Trophoblast cell (in vitro differentiated cells and primary cell): ENCODE measurements around the gene PITPNM3.

ENCODE experiments used
- DNase-seq, 2 donors: peaks; one replicate each; pipeline ENCODE4 v3.0.0-alpha.2; 2016
- H2AFZ ChIP-seq: 2 replicates; pipeline ENCODE4 v1.6.1; 2013; ENCODE audit warnings: low read length, moderate library complexity, mild to moderate bottlenecking; ENCODE audit not compliant: insufficient read depth, poor library complexity
- H2AK5ac ChIP-seq: 2 replicates; pipeline ENCODE4 v1.6.1; 2013; ENCODE audit warnings: mild to moderate bottlenecking, low read length
- H2BK120ac ChIP-seq: 2 replicates; pipeline ENCODE4 v1.6.1; 2013; ENCODE audit warnings: low read length, mild to moderate bottlenecking, moderate library complexity; ENCODE audit not compliant: insufficient read depth, poor library complexity
- H2BK12ac ChIP-seq: 2 replicates; pipeline ENCODE4 v1.6.1; 2013; ENCODE audit warnings: mild to moderate bottlenecking, low read length, moderate library complexity
- H2BK5ac ChIP-seq: 2 replicates; pipeline ENCODE4 v1.6.1; 2013; ENCODE audit warnings: low read length, low read depth, moderate library complexity, mild to moderate bottlenecking; ENCODE audit not compliant: poor library complexity
- H3K14ac ChIP-seq: 2 replicates; pipeline ENCODE4 v1.6.1; 2013; ENCODE audit warnings: mild to moderate bottlenecking, low read length
- H3K18ac ChIP-seq: 2 replicates; pipeline ENCODE4 v1.6.1; 2013; ENCODE audit warnings: mild to moderate bottlenecking, low read length
- H3K23ac ChIP-seq: 2 replicates; pipeline ENCODE4 v1.6.1; 2013; ENCODE audit warnings: low read length
- H3K27ac ChIP-seq: 2 replicates; pipeline ENCODE4 v1.5.1; 2013; ENCODE audit warnings: low read depth, mild to moderate bottlenecking, inconsistent platforms, low read length, moderate library complexity
- H3K27me3 ChIP-seq: 2 replicates; pipeline ENCODE4 v1.6.1; 2013; ENCODE audit warnings: inconsistent platforms, mild to moderate bottlenecking, low read length, moderate library complexity; ENCODE audit not compliant: insufficient read depth
- H3K36me3 ChIP-seq, 2 experiments: 1 replicate in 1 of 2; 2 replicates in 1 of 2; pipeline ENCODE4 v1.6.1; 2013; ENCODE audit warnings: low read length in 2 of 2, mild to moderate bottlenecking in 2 of 2, moderate library complexity in 1 of 2; ENCODE audit not compliant: insufficient read depth in 2 of 2, control insufficient read depth in 1 of 2
- H3K4ac ChIP-seq: 2 replicates; pipeline ENCODE4 v1.6.1; 2013; ENCODE audit warnings: low read depth, mild to moderate bottlenecking, low read length, moderate library complexity
- H3K4me1 ChIP-seq, 2 experiments: 1 replicate in 1 of 2; 2 replicates in 1 of 2; pipeline ENCODE4 v1.6.1; 2013; ENCODE audit warnings: low read length in 2 of 2, mild to moderate bottlenecking in 2 of 2, moderate library complexity in 1 of 2; ENCODE audit not compliant: insufficient read depth in 2 of 2, control insufficient read depth in 1 of 2
- H3K4me2 ChIP-seq: 2 replicates; pipeline ENCODE4 v1.6.1; 2013; ENCODE audit warnings: inconsistent platforms, mild to moderate bottlenecking, low read length, moderate library complexity
- H3K4me3 ChIP-seq: 2 replicates; pipeline ENCODE4 v1.5.1; 2013; ENCODE audit warnings: mild to moderate bottlenecking, low read depth, low read length, inconsistent platforms
- H3K79me1 ChIP-seq: one replicate; pipeline ENCODE4 v1.6.1; 2013; ENCODE audit warnings: low read length
- H3K79me2 ChIP-seq: 2 replicates; pipeline ENCODE4 v1.6.1; 2013; ENCODE audit warnings: low read length, mild to moderate bottlenecking; ENCODE audit not compliant: control insufficient read depth, insufficient read depth, poor library complexity
- H3K9ac ChIP-seq: 2 replicates; pipeline ENCODE4 v1.6.1; 2013; ENCODE audit warnings: mild to moderate bottlenecking, low read length
- H3K9me3 ChIP-seq: 2 replicates; pipeline ENCODE4 v1.6.1; 2013; ENCODE audit warnings: low read depth, mild to moderate bottlenecking, control low read depth, inconsistent platforms, low read length; ENCODE audit not compliant: insufficient read depth
- H4K12ac ChIP-seq: 2 replicates; pipeline ENCODE4 v1.6.1; 2013; ENCODE audit warnings: low read depth, mild to moderate bottlenecking, low read length, moderate library complexity
- H4K8ac ChIP-seq: 2 replicates; pipeline ENCODE4 v1.6.1; 2013; ENCODE audit warnings: low read depth, mild to moderate bottlenecking, low read length, moderate library complexity
- H4K91ac ChIP-seq: one replicate; pipeline ENCODE4 v1.6.1; 2013; ENCODE audit warnings: low read depth, mild to moderate bottlenecking, low read length, moderate library complexity
- WGBS: extraction: QIAGEN DNeasy Blood & Tissue Kit; methylation state at CpG from one replicate; pipeline ENCODE4 v1.1.7; 2013; ENCODE audit warnings: missing lambda C conversion rate; ENCODE audit not compliant: insufficient read length, insufficient coverage; ENCODE audit errors: extremely low coverage; 5-methylcytosine and 5-hydroxymethylcytosine counted together

The PITPNM3 gene

DNA sequence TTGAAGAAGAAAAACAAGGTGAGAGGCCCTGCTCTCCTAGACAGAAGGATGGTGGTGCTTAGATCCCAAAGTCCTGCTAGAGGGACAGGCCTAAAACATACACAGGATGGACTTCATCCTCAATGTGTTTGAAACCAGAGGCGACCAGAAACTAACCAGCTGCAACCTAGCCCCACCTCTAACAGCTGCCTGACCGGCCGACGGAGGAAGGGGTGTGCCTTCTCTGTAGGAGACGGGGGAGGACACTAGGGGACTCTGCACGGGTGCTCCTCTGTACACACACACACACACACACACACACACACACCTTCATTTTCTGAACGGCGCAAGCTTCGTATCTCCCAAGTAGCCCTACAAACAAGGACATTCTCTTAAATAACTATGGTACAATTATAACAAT, 24.3 kb upstream of the PITPNM3 start:
- no peak overlapping the region for H3K27ac ChIP-seq
- H4K91ac ChIP-seq = no peak overlapping the region
- H3K9me3 ChIP-seq = no peaks in the 10 kb centered on the region
- no peak overlapping the region for H3K18ac ChIP-seq
- H3K79me2 ChIP-seq = no peaks in the 10 kb centered on the region
- WGBS = no CpG with 5 or more reads among the region's 9 CpGs
- H2BK120ac ChIP-seq = no peak overlapping the region
- H2BK5ac ChIP-seq = no peak overlapping the region
- no peak overlapping the region for H3K9ac ChIP-seq
- H3K4me3 ChIP-seq = no peak overlapping the region
- no peaks in the 10 kb centered on the region for H3K79me1 ChIP-seq
- no peak overlapping the region for H3K14ac ChIP-seq
- no peak overlapping the region for H2AK5ac ChIP-seq
- peaks cover 6% of the 10 kb centered on the region in 2 experiments for H3K4me1 ChIP-seq
- H4K12ac ChIP-seq = no peak overlapping the region
- H3K4ac ChIP-seq = no peak overlapping the region
- DNase-seq = no peak
- no peak overlapping the region for H3K4me2 ChIP-seq
- no peak overlapping the region for H3K23ac ChIP-seq
- no peak overlapping the region for H2AFZ ChIP-seq
- peaks cover 2 to 14% of the 10 kb centered on the region in 2 experiments for H3K36me3 ChIP-seq
- H4K8ac ChIP-seq = no peak overlapping the region
- no peaks in the 10 kb centered on the region for H3K27me3 ChIP-seq
- no peak overlapping the region for H2BK12ac ChIP-seq

DNA sequence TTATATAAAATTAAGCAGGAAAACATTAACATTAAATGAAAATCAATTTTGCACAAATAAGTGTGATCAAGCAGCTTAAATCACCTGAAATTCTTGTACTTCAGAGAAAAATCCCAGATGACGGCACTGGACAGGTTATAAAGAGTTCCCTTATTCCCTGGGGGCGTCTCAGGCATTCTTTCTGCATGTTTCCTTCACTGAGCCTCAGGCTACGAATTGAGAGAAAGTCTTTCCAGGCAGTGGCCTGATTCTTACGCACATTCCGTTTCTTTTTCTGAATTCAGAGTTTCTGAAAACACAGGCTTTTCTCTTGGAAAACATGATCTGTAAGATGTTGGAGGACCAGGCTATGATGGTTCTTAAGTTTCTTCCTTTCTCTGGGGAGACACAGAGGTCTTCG, 22.1 kb upstream of the PITPNM3 start:
- H2BK5ac ChIP-seq = no peak overlapping the region

DNA sequence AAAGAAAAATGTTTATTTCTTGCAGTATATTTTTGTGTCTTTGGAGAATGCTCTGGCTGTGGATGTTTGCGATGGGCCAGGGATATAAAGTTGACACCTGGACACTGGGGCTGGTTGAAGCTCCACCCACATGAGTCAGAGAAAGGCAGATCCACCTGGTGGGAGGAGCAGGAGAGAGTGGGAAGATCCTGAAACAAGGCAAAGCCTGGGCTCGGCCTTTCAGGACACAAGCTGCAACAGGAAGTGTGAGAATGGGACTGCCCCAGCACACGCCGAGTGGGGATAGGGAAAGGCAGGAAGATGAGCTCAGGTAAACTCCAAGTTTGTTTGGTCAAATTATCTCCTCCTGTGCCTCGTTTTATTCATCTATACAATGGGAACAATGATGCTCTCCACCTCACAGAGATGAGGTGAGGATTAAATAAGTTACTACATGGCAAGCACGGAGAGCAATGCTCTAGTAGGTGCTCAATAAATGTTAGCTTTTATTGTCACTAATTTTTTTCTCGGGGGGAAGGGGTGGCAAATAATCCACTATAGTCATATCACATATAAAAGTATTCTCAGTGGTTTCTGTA, 21.4 kb upstream of the PITPNM3 start:
- Histone ChIP-seq H2BK12ac (no peak overlapping the region), H2BK120ac (no peak overlapping the region), H3K79me2 (no peaks in the 10 kb centered on the region), H3K79me1 (no peaks in the 10 kb centered on the region), H3K4ac (no peak overlapping the region), H3K36me3 (peaks cover 2 to 7% of the 10 kb centered on the region in 2 experiments), H4K12ac (no peak overlapping the region), H2AK5ac (no peak overlapping the region), H3K23ac (no peak overlapping the region), H3K18ac (no peak overlapping the region), H4K91ac (no peak overlapping the region), H3K14ac (no peak overlapping the region), H3K9me3 (no peaks in the 10 kb centered on the region), H3K4me2 (no peak overlapping the region), H3K4me3 (no peak overlapping the region), H3K4me1 (peaks cover 6 to 13% of the 10 kb centered on the region in 2 experiments), H4K8ac (no peak overlapping the region), H3K27me3 (no peaks in the 10 kb centered on the region), H2BK5ac (no peak overlapping the region), H2AFZ (no peak overlapping the region), H3K9ac (no peak overlapping the region), H3K27ac (no peak overlapping the region)
- no CpG with 5 or more reads among the region's 7 CpGs for WGBS
- DNase-seq = peak; percentile 75 to 78

More for the DNA sequence above, 22.1 kb upstream of the PITPNM3 start:
- Histone ChIP-seq H3K23ac (no peak overlapping the region), H2BK12ac (no peak overlapping the region), H3K18ac (no peak overlapping the region), H3K79me1 (no peaks in the 10 kb centered on the region), H4K91ac (no peak overlapping the region), H3K4ac (no peak overlapping the region), H3K36me3 (peaks cover 2 to 9% of the 10 kb centered on the region in 2 experiments), H3K9ac (no peak overlapping the region), H3K27me3 (no peaks in the 10 kb centered on the region), H3K4me2 (peak overlapping the region; percentile 1), H4K12ac (no peak overlapping the region), H2AFZ (no peak overlapping the region), H3K27ac (peak overlapping the region; percentile 85), H3K79me2 (no peaks in the 10 kb centered on the region), H3K14ac (no peak overlapping the region), H2BK120ac (no peak overlapping the region), H3K9me3 (no peaks in the 10 kb centered on the region), H3K4me1 (peaks cover 6 to 13% of the 10 kb centered on the region in 2 experiments), H2AK5ac (no peak overlapping the region), H3K4me3 (no peak overlapping the region), H4K8ac (no peak overlapping the region)
- peak; percentile 92 to 98 for DNase-seq
- WGBS = no CpG with 5 or more reads among the region's 6 CpGs

DNA sequence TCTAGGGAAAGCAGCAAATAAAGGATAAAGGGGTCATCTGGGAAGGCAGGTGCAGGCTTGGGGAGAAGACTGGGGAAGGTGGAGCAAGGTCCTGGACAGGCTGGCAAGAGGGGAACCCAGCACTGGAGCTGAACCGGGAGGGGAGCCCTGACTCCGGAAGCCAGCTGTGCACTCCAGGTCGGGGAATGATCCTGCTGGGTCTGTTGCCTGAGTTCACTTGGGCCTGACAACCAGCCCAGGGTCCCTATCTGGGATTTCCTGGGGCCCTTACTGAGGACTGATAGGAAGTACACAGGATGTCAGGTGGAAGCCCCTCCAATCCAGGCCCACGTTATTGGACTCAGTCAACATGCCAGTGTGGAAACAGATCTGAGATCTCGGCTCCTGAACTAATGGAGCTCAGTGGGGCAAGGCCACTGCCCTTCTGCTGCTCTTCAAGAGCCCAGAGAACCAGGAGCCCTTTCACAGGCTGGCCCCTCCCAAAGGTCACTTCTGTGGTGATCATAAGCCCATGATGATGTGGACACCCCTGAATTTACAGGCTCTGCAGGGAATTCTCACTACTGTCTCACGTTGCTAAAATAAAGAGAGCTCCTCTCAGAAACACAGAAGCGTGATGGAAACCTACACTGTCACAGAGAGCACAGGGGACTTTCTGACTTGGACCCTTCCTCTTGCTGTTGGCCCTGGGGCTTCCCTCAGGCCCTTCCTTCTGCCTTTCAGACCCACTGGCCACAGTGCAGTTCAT, 19.9 kb upstream of the PITPNM3 start:
- H3K79me2 ChIP-seq = no peaks in the 10 kb centered on the region
- no peak overlapping the region for H3K9ac ChIP-seq
- WGBS = no CpG with 5 or more reads among the region's 7 CpGs
- H4K8ac ChIP-seq = no peak overlapping the region
- no peak overlapping the region for H3K4me3 ChIP-seq
- no peaks in the 10 kb centered on the region for H3K79me1 ChIP-seq
- no peak overlapping the region for H3K4me2 ChIP-seq
- no peak overlapping the region for H3K14ac ChIP-seq
- no peak overlapping the region for H2BK12ac ChIP-seq
- no peak overlapping the region for H2AK5ac ChIP-seq
- no peak for DNase-seq
- no peak overlapping the region for H2AFZ ChIP-seq
- no peak overlapping the region for H3K27ac ChIP-seq
- no peak overlapping the region for H2BK120ac ChIP-seq
- H2BK5ac ChIP-seq = no peak overlapping the region
- H3K27me3 ChIP-seq = no peaks in the 10 kb centered on the region
- H3K36me3 ChIP-seq = peaks cover 4 to 6% of the 10 kb centered on the region in 2 experiments
- no peak overlapping the region for H4K12ac ChIP-seq
- no peak overlapping the region for H3K18ac ChIP-seq
- no peak overlapping the region for H4K91ac ChIP-seq
- H3K4ac ChIP-seq = no peak overlapping the region
- H3K9me3 ChIP-seq = peaks cover 3% of the 10 kb centered on the region
- peaks cover 6 to 13% of the 10 kb centered on the region in 2 experiments for H3K4me1 ChIP-seq
- no peak overlapping the region for H3K23ac ChIP-seq
